ENCODE measurements around the gene OPCML. TPM values are rescaled to one million over a fixed set of nuclear protein-coding genes. Genes with fewer than 3 reads are reported as not detected.

OPCML gene
- total RNA-seq, 4 donors from 2014 or later = 0.33 TPM; not detected in 3

DNA sequence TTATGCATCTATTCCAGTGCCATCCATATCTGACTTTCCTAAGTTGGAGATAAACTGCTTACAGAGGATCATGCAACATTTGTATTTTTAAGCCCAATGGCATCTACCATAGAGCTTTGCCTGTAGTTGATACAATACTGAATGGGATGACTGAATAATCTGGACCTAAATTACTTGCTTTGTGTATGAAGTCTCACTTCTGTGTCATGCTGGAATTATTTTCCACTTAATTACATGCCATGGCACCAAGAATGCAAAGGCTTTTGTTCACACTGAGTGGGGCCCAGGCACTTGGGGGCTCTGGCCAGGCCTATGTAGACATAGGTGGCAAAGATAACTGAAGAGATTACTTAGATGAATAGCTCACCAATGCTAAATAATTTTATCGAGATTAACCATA, 51.6 kb downstream of the OPCML start:
- 88 to 93% methylated on average over 1 of the region's 1 CpG for WGBS, 2 donors
- Histone ChIP-seq H3K4me3 (replicated peaks in 1 of 3) (no peak overlapping the region), H3K36me3 (no peaks in the 10 kb centered on the region), H3K27ac (no peak overlapping the region), H3K27me3 (no peaks in the 10 kb centered on the region), H3K9me3 (no peaks in the 10 kb centered on the region), H3K4me1 (no peaks in the 10 kb centered on the region)
- TF ChIP-seq, protein P1, sequence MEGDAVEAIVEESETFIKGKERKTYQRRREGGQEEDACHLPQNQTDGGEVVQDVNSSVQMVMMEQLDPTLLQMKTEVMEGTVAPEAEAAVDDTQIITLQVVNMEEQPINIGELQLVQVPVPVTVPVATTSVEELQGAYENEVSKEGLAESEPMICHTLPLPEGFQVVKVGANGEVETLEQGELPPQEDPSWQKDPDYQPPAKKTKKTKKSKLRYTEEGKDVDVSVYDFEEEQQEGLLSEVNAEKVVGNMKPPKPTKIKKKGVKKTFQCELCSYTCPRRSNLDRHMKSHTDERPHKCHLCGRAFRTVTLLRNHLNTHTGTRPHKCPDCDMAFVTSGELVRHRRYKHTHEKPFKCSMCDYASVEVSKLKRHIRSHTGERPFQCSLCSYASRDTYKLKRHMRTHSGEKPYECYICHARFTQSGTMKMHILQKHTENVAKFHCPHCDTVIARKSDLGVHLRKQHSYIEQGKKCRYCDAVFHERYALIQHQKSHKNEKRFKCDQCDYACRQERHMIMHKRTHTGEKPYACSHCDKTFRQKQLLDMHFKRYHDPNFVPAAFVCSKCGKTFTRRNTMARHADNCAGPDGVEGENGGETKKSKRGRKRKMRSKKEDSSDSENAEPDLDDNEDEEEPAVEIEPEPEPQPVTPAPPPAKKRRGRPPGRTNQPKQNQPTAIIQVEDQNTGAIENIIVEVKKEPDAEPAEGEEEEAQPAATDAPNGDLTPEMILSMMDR (IDR thresholded peaks at IDR 0.05) = no peak
- TF ChIP-seq POLR2A (IDR thresholded peaks at IDR 0.05) = no peak
- intact Hi-C loops (cut with DNase I) = no loop called here
- no peak for DNase-seq

DNA sequence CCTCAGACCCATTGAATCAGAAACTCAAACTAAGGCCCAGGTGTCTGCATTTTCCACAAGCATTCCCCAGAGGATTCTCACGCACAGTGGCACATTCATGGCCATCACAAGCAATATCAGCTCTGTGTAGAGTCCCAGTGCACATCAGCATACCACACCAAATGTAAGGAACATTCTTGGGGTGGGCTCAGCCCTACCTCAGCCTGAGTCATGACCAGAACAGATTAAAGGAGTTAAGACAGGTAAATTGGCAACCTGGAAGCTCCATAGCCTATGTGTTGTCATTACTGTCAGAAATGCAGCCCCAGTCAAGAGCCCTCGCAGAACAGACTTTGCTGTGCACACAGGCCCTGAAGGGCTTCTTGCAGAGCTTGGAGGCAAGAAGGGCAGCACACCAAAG, 53.1 kb downstream of the OPCML start:
- Histone ChIP-seq H3K27me3 (no peaks in the 10 kb centered on the region), H3K4me3 (replicated peaks in 1 of 3) (no peak overlapping the region), H3K9me3 (no peaks in the 10 kb centered on the region), H3K4me1 (no peaks in the 10 kb centered on the region), H3K27ac (no peak overlapping the region), H3K36me3 (no peaks in the 10 kb centered on the region)
- TF ChIP-seq, protein P1 (IDR thresholded peaks at IDR 0.05) = no peak
- TF ChIP-seq POLR2A (IDR thresholded peaks at IDR 0.05) = no peak
- WGBS, 2 donors = 59 to 74% methylated on average over 2 of the region's 2 CpGs
- intact Hi-C loops (cut with DNase I) = no loop called here
- no peak for DNase-seq

DNA sequence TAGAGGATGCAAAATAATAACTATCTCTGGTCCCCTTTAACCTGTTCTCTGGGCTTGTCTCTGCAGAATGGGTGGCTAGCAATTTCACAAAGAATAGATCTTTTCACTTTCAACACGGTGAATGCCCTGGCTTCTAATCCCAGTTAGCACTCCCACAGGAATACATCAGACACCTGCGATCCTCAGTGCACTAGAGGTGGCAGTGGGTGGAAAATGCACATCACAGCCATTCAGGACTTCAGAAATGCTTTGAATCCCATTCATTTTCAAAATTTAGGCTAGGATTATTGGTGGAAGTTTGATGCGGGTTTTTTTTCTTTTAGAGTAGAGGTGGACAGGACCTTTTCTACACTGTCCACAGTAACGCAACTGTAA, 55.1 kb downstream of the OPCML start:
- Histone ChIP-seq H3K4me1 (no peaks in the 10 kb centered on the region), H3K9me3 (no peaks in the 10 kb centered on the region), H3K36me3 (no peaks in the 10 kb centered on the region), H3K27ac (no peak overlapping the region), H3K27me3 (no peaks in the 10 kb centered on the region), H3K4me3 (replicated peaks in 1 of 3) (no peak overlapping the region)
- no peak for DNase-seq
- intact Hi-C loops (cut with DNase I) = no loop called here
- WGBS, 2 donors = 80 to 85% methylated on average over 4 of the region's 4 CpGs
- TF ChIP-seq, protein P1 (IDR thresholded peaks at IDR 0.05) = no peak
- no peak for TF ChIP-seq POLR2A (IDR thresholded peaks at IDR 0.05)

DNA sequence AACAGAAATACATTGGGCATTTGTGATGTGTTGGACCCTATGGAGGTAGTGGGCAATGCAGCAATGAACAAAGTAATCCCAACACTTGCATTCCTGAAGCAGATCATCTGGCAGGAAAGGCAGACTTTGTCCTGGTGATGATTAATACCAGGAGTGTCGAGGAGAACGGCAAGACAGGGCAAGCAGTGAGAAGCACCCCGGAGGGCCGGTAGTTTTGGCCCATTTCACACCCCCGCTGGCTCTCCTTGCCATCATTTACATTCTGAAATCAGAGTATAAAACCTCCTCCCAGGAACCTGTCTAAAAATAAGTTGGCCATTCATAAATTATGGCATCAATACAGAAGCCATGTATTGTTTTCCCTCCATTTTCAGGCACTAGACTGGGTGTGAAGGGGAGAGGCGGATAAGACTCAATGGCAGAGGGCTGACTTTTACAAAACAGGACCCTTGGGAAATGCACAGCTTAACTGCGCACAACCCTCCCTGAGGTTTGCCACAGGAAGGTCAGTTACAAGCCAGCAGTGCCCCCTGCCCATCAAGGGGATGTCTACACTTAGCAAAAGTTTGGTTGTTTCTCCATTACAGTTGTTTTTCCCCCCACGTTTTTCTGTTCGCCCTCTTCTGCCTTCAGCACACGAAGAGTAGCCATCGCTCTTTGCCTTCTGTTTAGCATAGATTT, 55.6 kb downstream of the OPCML start:
- intact Hi-C loops (cut with DNase I) = no loop called here
- WGBS, 2 donors = 62 to 63% methylated on average over 11 of the region's 11 CpGs
- Histone ChIP-seq H3K27ac (no peak overlapping the region), H3K36me3 (no peaks in the 10 kb centered on the region), H3K27me3 (no peaks in the 10 kb centered on the region), H3K4me3 (replicated peaks in 1 of 3) (no peak overlapping the region), H3K4me1 (no peaks in the 10 kb centered on the region), H3K9me3 (no peaks in the 10 kb centered on the region)
- TF ChIP-seq, protein P1 (IDR thresholded peaks at IDR 0.05) = no peak
- no peak for DNase-seq

DNA sequence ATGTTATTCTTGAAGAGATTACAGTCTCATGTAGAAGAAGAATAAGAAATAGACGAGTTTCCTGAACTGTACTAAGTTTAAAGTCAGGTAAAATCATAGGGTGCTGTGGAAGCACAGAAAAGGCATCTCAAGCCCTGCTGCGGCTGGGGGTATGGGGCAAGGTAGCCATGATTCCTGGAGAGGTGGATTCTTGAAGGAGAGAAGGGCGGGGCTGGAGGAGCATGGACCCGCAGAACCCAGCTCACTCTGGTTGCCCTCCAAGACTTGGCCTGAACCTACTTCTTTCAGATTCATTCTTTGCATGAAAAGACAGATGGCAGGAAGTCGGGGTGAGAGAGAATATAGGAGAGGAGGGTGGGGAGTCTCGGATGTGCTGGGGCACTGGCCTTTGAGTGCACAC, 57.8 kb downstream of the OPCML start:
- Histone ChIP-seq H3K27me3 (no peaks in the 10 kb centered on the region), H3K4me3 (replicated peaks in 1 of 3) (no peak overlapping the region), H3K36me3 (no peaks in the 10 kb centered on the region), H3K9me3 (no peaks in the 10 kb centered on the region), H3K27ac (no peak overlapping the region), H3K4me1 (no peaks in the 10 kb centered on the region)
- intact Hi-C loops (cut with DNase I) = no loop called here
- TF ChIP-seq, protein P1 (IDR thresholded peaks at IDR 0.05) = no peak
- no peak for TF ChIP-seq POLR2A (IDR thresholded peaks at IDR 0.05)
- 73 to 84% methylated on average over 6 of the region's 6 CpGs for WGBS, 2 donors
- DNase-seq = no peak
